Ramos (cell line): Measurements from ENCODE around the gene SMPD2.
"Not testable (repeated sequence)": the region's sequence is repeated elsewhere in the genome, so short reads cannot be mapped to it uniquely, and the experiment has no call there.

Source experiments
- in situ Hi-C: fragments of 300-500 bp; cut with MboI; formaldehyde crosslinking; loops from one replicate; pipeline ENCODE4 v1.14.3; 2022; ENCODE audit warnings: low sequenced_read_pairs; ENCODE audit not compliant: unreplicated experiment

Gene SMPD2

GRCh38 chr6:109457562-109457996 is 17.1 kb downstream of the SMPD2 start:
- in situ Hi-C loops, result no loop called here

- in situ Hi-C loops, result no loop called here
These were observed 18.4 kb downstream of the SMPD2 start for GRCh38 chr6:109458774-109459531.

- in situ Hi-C loops, result no loop called here
These were observed 19.8 kb downstream of the SMPD2 start for GRCh38 chr6:109460161-109460829.

- in situ Hi-C loops, result not testable (repeated sequence)
These were observed 20.7 kb downstream of the SMPD2 start for GRCh38 chr6:109461205-109461604.

GRCh38 chr6:109461733-109462526 is 21.4 kb downstream of the SMPD2 start:
- in situ Hi-C loops, result no loop called here

- in situ Hi-C loops, result no loop called here
These were observed 25.2 kb downstream of the SMPD2 start for GRCh38 chr6:109465772-109466171.

GRCh38 chr6:109466212-109466923 is 25.8 kb downstream of the SMPD2 start:
- in situ Hi-C loops, result no loop called here

GRCh38 chr6:109467696-109468095 is 27.2 kb downstream of the SMPD2 start:
- in situ Hi-C loops, result no loop called here

- in situ Hi-C loops, result no loop called here
These were observed 29.2 kb downstream of the SMPD2 start for GRCh38 chr6:109469591-109470189.

- in situ Hi-C loops, result no loop called here
These were observed 30.7 kb downstream of the SMPD2 start for GRCh38 chr6:109471105-109471810.

GRCh38 chr6:109472132-109472995 is 31.8 kb downstream of the SMPD2 start:
- in situ Hi-C loops, result no loop called here

GRCh38 chr6:109473120-109473519 is 32.6 kb downstream of the SMPD2 start:
- in situ Hi-C loops, result no loop called here

GRCh38 chr6:109474995-109475394 is 34.5 kb downstream of the SMPD2 start:
- in situ Hi-C loops, result no loop called here

- in situ Hi-C loops, result no loop called here
These were observed 35.1 kb downstream of the SMPD2 start for GRCh38 chr6:109475625-109476024.

GRCh38 chr6:109477184-109477583 is 36.7 kb downstream of the SMPD2 start:
- in situ Hi-C loops, result no loop called here

GRCh38 chr6:109477725-109478124 is 37.2 kb downstream of the SMPD2 start:
- in situ Hi-C loops, result no loop called here

- in situ Hi-C loops, result no loop called here
These were observed 37.8 kb downstream of the SMPD2 start for GRCh38 chr6:109478222-109478805.
